ENCODE results near the gene STOML1.

DNA sequence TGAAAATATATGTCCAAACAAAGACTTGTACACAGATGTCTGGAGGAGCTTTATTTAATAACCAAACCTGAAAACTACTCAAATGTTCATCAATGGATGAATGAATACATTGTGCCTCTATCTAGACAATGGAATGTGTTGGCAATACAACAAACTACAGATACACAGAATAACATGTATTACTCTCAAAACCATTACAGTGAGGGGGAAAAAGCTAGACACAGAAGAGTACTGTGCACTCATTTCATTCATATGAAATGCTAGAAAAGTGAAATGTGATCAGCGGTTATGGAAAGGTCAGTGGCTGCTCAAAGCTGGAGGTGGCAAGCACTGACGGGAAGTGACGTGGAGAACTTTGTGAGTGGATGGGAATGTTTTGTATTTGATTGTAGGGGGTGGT is 13.2 kb downstream of the STOML1 start:
- TF ChIP-seq EZH2 (IDR thresholded peaks at IDR 0.05; ENCODE audit: low read length, unreplicated experiment), result no peak
- TF ChIP-seq, protein P1, sequence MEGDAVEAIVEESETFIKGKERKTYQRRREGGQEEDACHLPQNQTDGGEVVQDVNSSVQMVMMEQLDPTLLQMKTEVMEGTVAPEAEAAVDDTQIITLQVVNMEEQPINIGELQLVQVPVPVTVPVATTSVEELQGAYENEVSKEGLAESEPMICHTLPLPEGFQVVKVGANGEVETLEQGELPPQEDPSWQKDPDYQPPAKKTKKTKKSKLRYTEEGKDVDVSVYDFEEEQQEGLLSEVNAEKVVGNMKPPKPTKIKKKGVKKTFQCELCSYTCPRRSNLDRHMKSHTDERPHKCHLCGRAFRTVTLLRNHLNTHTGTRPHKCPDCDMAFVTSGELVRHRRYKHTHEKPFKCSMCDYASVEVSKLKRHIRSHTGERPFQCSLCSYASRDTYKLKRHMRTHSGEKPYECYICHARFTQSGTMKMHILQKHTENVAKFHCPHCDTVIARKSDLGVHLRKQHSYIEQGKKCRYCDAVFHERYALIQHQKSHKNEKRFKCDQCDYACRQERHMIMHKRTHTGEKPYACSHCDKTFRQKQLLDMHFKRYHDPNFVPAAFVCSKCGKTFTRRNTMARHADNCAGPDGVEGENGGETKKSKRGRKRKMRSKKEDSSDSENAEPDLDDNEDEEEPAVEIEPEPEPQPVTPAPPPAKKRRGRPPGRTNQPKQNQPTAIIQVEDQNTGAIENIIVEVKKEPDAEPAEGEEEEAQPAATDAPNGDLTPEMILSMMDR (conservative IDR thresholded peaks at IDR 0.05; ENCODE audit: low read depth, low read length), result no peak
- no peak for TF ChIP-seq EZH2phosphoT487 (IDR thresholded peaks at IDR 0.05; ENCODE audit: borderline replicate concordance, low read length)

Measured in PC-3 (cell line).